ENCODE results near the gene CDH13. TPM values are rescaled to one million over a fixed set of nuclear protein-coding genes. Genes with fewer than 3 reads are reported as not detected.

The CDH13 gene
- total and polyA plus RNA-seq, 10 of the 15 experiments (the other 5 are each of a cell fraction or from before 2014, with no cell fraction given), result under 0.01 to 0.05 TPM; not detected in 8

GRCh38 chr16:83002351-83003334 is 375.9 kb downstream of the CDH13 start:
- no peak for ATAC-seq
- CTCF ChIA-PET, result no interaction called here
- BruUV-seq (replicated peaks), result no TSS peak
- no peaks in the 10 kb centered on the region for H3K79me2 ChIP-seq (ENCODE audit: control insufficient read depth, insufficient read depth, low read length)
- no peaks in the 10 kb centered on the region for H3K4me1 ChIP-seq (ENCODE audit: control insufficient read depth, insufficient read depth, low read length)
- 33% methylated on average over 8 of the region's 8 CpGs for WGBS (ENCODE audit: insufficient coverage, insufficient replicate concordance, low lambda C conversion rate, missing lambda C conversion rate)
- no peak overlapping the region for H3K27ac ChIP-seq (ENCODE audit: control insufficient read depth, insufficient read depth)
- H2AFZ ChIP-seq (ENCODE audit: control insufficient read depth, low read depth, low read length), result no peak overlapping the region
- intact Hi-C loops (cut with micrococcal nuclease; ENCODE audit: unreplicated experiment), result no loop called here
- H3K9ac ChIP-seq (ENCODE audit: control insufficient read depth, insufficient read depth, low read length), result no peak overlapping the region
- no peaks in the 10 kb centered on the region for H3K36me3 ChIP-seq (ENCODE audit: control insufficient read depth in 2 of 2, insufficient read depth in 2 of 2, low read length in 1 of 2)
- H3K9me3 ChIP-seq (replicated peaks; ENCODE audit: control insufficient read depth, insufficient read depth, low read length), result no peaks in the 10 kb centered on the region
- no peak for FAIRE-seq
- H3K27me3 ChIP-seq (replicated peaks in 1 of 2; ENCODE audit: control insufficient read depth in 2 of 2, insufficient read depth in 2 of 2, low read length in 1 of 2), result no peaks in the 10 kb centered on the region
- DNase-seq (ENCODE audit: low read depth, low spot score), result no peak
- POLR2A ChIA-PET, result no interaction called here
- TF ChIP-seq SRF (IDR thresholded peaks at IDR 0.05; ENCODE audit: low read depth in 2 of 2, low read length in 2 of 2) (no peak), TBL1XR1 (IDR thresholded peaks at IDR 0.05; ENCODE audit: low read depth, low read length) (no peak), NFIC (IDR thresholded peaks at IDR 0.05; ENCODE audit: low read depth, low read length) (no peak), CBX3 (IDR thresholded peaks at IDR 0.05; ENCODE audit: borderline replicate concordance, low read depth) (no peak), RELB (IDR thresholded peaks at IDR 0.05; ENCODE audit: low read depth) (no peak), IRF4 (IDR thresholded peaks at IDR 0.05; ENCODE audit: low read depth, low read length) (no peak), JUND (IDR thresholded peaks at IDR 0.05; ENCODE audit: low read depth, low read length) (no peak), HCFC1 (IDR thresholded peaks at IDR 0.05; ENCODE audit: low read length) (no peak), CREB1 (IDR thresholded peaks at IDR 0.05; ENCODE audit: low read depth) (no peak), JUNB (IDR thresholded peaks at IDR 0.05) (no peak), PAX8 (IDR thresholded peaks at IDR 0.05) (no peak), BMI1 (IDR thresholded peaks at IDR 0.05; ENCODE audit: borderline replicate concordance) (no peak), POU2F2 (IDR thresholded peaks at IDR 0.05; ENCODE audit: borderline replicate concordance, low read depth, low read length) (no peak), TCF12 (IDR thresholded peaks at IDR 0.05; ENCODE audit: low read depth, low read length) (no peak)
- TF ChIP-seq, protein P1, sequence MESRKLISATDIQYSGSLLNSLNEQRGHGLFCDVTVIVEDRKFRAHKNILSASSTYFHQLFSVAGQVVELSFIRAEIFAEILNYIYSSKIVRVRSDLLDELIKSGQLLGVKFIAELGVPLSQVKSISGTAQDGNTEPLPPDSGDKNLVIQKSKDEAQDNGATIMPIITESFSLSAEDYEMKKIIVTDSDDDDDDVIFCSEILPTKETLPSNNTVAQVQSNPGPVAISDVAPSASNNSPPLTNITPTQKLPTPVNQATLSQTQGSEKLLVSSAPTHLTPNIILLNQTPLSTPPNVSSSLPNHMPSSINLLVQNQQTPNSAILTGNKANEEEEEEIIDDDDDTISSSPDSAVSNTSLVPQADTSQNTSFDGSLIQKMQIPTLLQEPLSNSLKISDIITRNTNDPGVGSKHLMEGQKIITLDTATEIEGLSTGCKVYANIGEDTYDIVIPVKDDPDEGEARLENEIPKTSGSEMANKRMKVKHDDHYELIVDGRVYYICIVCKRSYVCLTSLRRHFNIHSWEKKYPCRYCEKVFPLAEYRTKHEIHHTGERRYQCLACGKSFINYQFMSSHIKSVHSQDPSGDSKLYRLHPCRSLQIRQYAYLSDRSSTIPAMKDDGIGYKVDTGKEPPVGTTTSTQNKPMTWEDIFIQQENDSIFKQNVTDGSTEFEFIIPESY (IDR thresholded peaks at IDR 0.05), result no peak
- H4K20me1 ChIP-seq (ENCODE audit: control insufficient read depth, insufficient read depth), result no peaks in the 10 kb centered on the region
- no peak overlapping the region for H3K4me2 ChIP-seq (ENCODE audit: control insufficient read depth, insufficient read depth)
- no peak overlapping the region for H3K4me3 ChIP-seq
- in situ Hi-C loops (cut with MboI), result no loop called here
- RAD21 ChIA-PET (ENCODE audit: unreplicated experiment), result no interaction called here
- SMC1A ChIA-PET (ENCODE audit: uncharacterized antibody, unreplicated experiment), result no interaction called here
